Gastroesophageal sphincter (tissue), 3 donors: ENCODE results near the gene PABPN1L.

Source experiments
- CTCF ChIP-seq, 4 experiments: fragments of 200-600 bp in 2 of 4; fragments of 450-650 bp in 2 of 4; sonication (generic) in 1 of 4; IDR thresholded peaks; one replicate each; pipeline ENCODE4 v1.5.1; 2017 to 2019; ENCODE audit warnings: antibody characterized with exemption in 4 of 4, mild to moderate bottlenecking in 2 of 4, moderate library complexity in 2 of 4
- EP300 ChIP-seq: sonication (generic); formaldehyde crosslinking; IDR thresholded peaks from one replicate; pipeline ENCODE4 v1.6.1; 2017; ENCODE audit warnings: antibody characterized with exemption, mild to moderate bottlenecking
- POLR2A ChIP-seq, 2 donors: fragments of 450-650 bp; IDR thresholded peaks; one replicate each; pipeline ENCODE4 v1.6.1; 2017; ENCODE audit warnings: antibody characterized with exemption in 2 of 2, mild to moderate bottlenecking in 2 of 2, moderate library complexity in 1 of 2
- POLR2AphosphoS5 ChIP-seq: sonication (generic); formaldehyde crosslinking; IDR thresholded peaks from one replicate; pipeline ENCODE4 v1.6.1; 2017; ENCODE audit warnings: antibody characterized with exemption

GRCh38 chr16:88881675-88882357, 15.4 kb upstream of the PABPN1L start:
- no peak for TF ChIP-seq CTCF (IDR thresholded peaks at IDR 0.05)
- TF ChIP-seq EP300, result no peak
- no peak for TF ChIP-seq POLR2AphosphoS5
- TF ChIP-seq POLR2A (IDR thresholded peaks at IDR 0.05), result no peak
